NB4 (cell line): ENCODE results near the gene OR52J3.
"Not testable (repeated sequence)": the region's sequence is repeated elsewhere in the genome, so short reads cannot be mapped to it uniquely, and the experiment has no call there.

Experiments
- CTCF ChIP-seq: IDR thresholded peaks from one replicate; pipeline ENCODE4 v1.5.1; 2012; ENCODE audit warnings: low read depth, low read length
- MAX ChIP-seq: IDR thresholded peaks from 2 replicates; pipeline ENCODE4 v1.6.1; 2011; ENCODE audit warnings: low read depth, low read length
- MYC ChIP-seq: IDR thresholded peaks from 2 replicates; pipeline ENCODE4 v1.6.1; 2011; ENCODE audit warnings: low read depth, low read length
- POLR2A ChIP-seq: IDR thresholded peaks from 2 replicates; pipeline ENCODE4 v1.6.1; 2011; ENCODE audit warnings: mild to moderate bottlenecking; ENCODE audit not compliant: insufficient read length; ENCODE audit errors: extremely low read depth

- not testable (repeated sequence) for TF ChIP-seq POLR2A, CTCF, MAX, MYC
Measured at GRCh38 chr11:5058679-5059078, 12.4 kb downstream of the OR52J3 start.
